Skin epidermis (tissue), 12 donors: ENCODE results near the gene TFAP2E.

ENCODE experiments used
- H3K27ac ChIP-seq, 21 experiments: fragments of 200-600 bp; sonication (generic) in 11 of 21; one replicate each; pipeline ENCODE4 v1.5.0; 2020; ENCODE audit warnings: mild to moderate bottlenecking in 3 of 21, inconsistent platforms in 2 of 21, moderate library complexity in 2 of 21
- H3K4me3 ChIP-seq, 7 experiments: fragments of 200-600 bp; sonication (generic) in 2 of 7; one replicate each; pipeline ENCODE4 v1.5.0; 2020; ENCODE audit warnings: inconsistent platforms in 2 of 7, mild to moderate bottlenecking in 2 of 7, moderate library complexity in 1 of 7

TFAP2E gene

DNA sequence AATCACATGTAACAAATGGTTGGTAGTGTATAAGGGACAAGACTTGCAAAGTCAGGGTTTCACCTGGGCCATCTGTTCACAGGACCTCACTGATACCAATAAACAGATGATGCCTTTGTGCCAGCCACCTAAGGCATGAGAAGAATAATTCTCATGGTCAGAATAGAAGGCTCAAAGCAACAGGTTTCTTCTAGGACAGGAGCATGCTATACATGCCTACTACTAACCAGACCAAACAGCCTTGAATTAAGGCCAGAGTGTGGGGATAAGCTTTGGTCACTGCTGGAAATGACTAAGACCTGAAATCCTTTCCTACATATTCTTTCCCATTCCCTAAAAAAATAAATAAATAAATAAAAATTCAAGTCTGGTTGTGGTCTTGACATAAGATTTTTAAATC is 50.7 kb downstream of the TFAP2E start:
- Histone ChIP-seq H3K27ac (no peak overlapping the region), H3K4me3 (no peak overlapping the region)

DNA sequence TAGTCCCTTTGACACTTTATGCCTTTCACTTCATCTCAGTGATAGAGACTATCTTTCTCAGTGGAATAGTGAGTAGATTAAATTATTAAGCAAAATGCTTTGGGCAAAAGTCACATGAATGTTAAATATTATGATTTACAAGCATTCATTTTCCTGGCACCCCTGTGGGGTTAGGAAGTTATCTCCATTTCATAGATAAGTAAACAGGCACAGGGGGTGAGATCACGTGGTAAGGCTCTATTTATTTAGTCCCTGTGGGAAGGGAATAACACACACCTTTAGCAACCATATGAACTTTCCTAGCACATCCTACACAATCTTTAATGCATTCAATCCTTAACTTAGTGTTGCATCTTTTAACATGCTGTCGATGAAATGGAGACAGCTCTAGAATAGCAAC is 55.9 kb downstream of the TFAP2E start:
- Histone ChIP-seq H3K27ac (no peak overlapping the region), H3K4me3 (no peak overlapping the region)

DNA sequence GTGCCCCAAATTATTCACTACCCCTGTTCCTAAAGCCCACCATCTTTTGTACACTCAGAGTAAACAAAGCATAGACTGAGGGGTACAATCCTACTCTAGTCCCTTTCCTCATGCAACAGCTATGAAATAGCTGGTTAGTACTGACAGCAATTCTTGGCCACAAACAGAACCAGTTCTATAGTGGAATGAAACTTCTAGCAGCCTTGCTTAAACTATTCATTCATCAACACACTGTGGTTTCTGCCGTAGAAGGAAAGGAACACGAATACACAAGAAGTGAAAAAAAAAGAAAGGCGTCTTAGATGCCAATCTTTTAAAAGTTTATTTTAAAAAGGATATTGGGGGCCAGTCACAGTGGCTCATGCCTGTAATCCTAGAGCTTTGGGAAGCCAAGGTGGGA is 58.3 kb downstream of the TFAP2E start:
- no peak overlapping the region for H3K4me3 ChIP-seq
- no peak overlapping the region for H3K27ac ChIP-seq

DNA sequence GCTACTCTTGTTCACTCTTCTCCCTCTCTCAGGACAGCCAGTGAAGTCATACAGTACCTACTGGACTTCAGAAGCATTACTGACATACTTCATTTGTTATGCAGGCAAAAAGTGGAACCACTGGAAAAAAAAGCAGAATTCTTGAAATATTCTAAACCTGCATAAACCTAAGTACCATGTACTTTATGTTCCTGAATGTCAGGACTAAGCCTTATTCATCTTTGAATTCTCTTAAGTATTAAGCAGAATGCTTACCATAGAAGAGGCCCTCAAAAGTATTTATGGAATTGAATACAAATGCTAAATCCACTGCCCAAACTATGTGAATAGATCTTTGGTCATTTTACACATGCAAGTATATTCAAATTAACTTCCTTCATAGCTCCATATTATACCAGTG is 60.4 kb downstream of the TFAP2E start:
- no peak overlapping the region for H3K4me3 ChIP-seq

GRCh38 chr1:35637401-35637809 is 64.3 kb downstream of the TFAP2E start:
- peak overlapping the region in 3 of 7 experiments; percentile 3 to 25 (median 8) for H3K4me3 ChIP-seq
- peak overlapping the region in 20 of 21 experiments; percentile 1 to 93 (median 60) for H3K27ac ChIP-seq

More for the DNA sequence above, 60.4 kb downstream of the TFAP2E start:
- H3K27ac ChIP-seq = no peak overlapping the region

DNA sequence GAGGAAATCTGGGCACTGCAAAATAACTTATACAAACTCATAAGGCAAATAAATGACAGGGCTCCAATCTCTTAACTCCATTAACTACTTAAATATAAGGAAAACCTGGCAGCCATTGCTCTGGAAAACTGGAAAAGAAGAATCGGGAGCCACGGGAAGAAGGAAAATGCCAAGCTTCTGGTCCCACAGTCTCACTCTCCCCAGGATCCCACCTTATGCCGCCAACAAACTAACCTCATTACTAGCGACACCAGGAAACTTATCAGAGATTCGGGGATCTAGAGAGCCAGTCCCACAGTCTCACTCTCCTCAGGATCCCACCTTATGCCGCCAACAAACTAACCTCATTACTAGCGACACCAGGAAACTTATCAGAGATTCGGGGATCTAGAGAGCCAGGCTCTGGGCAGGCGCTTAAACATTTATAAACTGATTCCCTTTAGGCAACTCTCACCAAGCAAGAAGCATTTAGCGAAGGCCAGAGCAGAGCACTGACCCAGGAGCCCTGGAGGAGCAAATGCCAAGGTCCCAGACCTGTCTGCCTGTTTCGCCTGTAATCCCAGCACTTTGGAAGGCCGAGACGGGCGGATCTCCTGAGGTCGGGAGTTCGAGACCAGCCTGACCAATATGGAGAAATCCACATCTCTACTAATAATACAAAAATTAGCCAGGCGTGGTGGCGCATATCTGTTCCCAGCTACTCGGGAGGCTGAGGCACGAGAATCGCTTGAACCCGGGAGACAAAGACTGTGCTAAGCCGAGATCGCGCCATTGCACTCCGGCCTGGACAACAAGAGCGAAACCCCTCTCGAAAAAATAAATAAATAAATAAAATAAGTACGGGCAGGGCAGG is 67.5 kb downstream of the TFAP2E start:
- Histone ChIP-seq H3K27ac (peak overlapping the region; percentile 56 to 96 (median 87)), H3K4me3 (peak overlapping the region; percentile 73 to 96 (median 89))

DNA sequence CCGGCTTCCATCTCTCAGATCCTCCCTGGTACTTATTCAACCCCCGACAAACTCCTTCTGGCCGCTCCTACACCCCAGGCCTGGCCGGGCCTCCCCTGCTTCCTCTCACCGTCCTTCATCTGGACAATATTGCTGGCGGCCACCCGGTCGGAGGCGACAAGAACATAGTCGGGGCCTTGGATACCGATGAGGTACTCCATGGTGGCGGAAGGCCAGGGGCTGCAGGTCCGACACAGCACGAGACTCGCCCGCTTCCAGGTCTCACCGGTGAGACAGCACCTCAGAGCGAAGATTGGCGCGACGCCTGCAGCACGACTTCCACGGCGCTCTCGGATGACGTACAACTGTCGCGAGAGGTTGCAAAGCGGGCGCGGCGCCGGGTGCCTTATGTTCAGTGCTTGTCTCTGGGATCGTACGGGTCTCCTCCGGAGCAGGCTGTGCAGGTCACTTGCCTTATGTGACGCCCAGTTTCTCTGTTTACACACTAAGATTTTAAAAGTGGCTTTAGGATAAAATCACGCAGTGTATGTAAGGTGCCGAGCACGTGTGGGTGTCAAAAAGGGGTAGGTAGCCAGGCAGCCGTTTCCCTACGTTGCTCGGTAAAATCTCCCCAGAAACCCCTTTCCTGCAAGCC is 68.2 kb downstream of the TFAP2E start, which contains the start of gene PSMB2:
Gene PSMB2 (minus strand): TSS at position 294 of the 634 bp plus-strand sequence. CDS start 94 bp downstream, at position 200.
- H3K4me3 ChIP-seq = peak within 1 kb of the TSS; percentile 73 to 96 (median 89)

GRCh38 chr1:35642471-35642955 is 69.4 kb downstream of the TFAP2E start:
- peak overlapping the region; percentile 73 to 96 (median 89) for H3K4me3 ChIP-seq
- peak overlapping the region in 16 of 21 experiments; percentile 1 to 96 (median 88) for H3K27ac ChIP-seq

More for the DNA sequence above, 68.2 kb downstream of the TFAP2E start, which contains the start of gene PSMB2:
- peak within 1 kb of the TSS; percentile 56 to 96 (median 87) for H3K27ac ChIP-seq

GRCh38 chr1:35644204-35644603 is 71.1 kb downstream of the TFAP2E start:
- no peak overlapping the region for H3K4me3 ChIP-seq
- H3K27ac ChIP-seq = no peak overlapping the region
